Liver (tissue), 9 donors: ENCODE results near the gene CEACAM1. TPM values are rescaled to one million over a fixed set of nuclear protein-coding genes. Genes with fewer than 3 reads are reported as not detected.

Experiments used
- DNase-seq: peaks from one replicate; pipeline ENCODE4 v3.0.0-alpha.2; 2017; ENCODE audit warnings: low spot score
- H3K27ac ChIP-seq, 2 donors: one replicate each; pipeline ENCODE4 v1.7.0; 2013; ENCODE audit warnings: inconsistent platforms in 2 of 2, low read length in 2 of 2, control low read depth in 1 of 2, low read depth in 1 of 2, mild to moderate bottlenecking in 1 of 2
- H3K27me3 ChIP-seq, 4 donors: one replicate each; pipeline versions ENCODE4 v1.6.1 to v1.7.0; 2013; ENCODE audit warnings: low read length in 3 of 4, inconsistent platforms in 1 of 4, mild to moderate bottlenecking in 1 of 4, moderate library complexity in 1 of 4; ENCODE audit not compliant: control insufficient read depth in 4 of 4, insufficient read depth in 4 of 4
- H3K36me3 ChIP-seq, 4 donors: one replicate each; pipeline versions ENCODE4 v1.6.1 to v1.7.0; 2013; ENCODE audit warnings: low read length in 3 of 4, mild to moderate bottlenecking in 3 of 4, low read depth in 1 of 4, moderate library complexity in 1 of 4; ENCODE audit not compliant: control insufficient read depth in 4 of 4, insufficient read depth in 3 of 4
- H3K4me1 ChIP-seq, 4 donors: one replicate each; pipeline versions ENCODE4 v1.6.1 to v1.7.0; 2013; ENCODE audit warnings: low read length in 3 of 4, mild to moderate bottlenecking in 3 of 4, moderate library complexity in 1 of 4; ENCODE audit not compliant: control insufficient read depth in 4 of 4, insufficient read depth in 4 of 4
- H3K4me3 ChIP-seq, 3 donors: one replicate each; pipeline versions ENCODE4 v1.6.1 to v1.7.0; 2013; ENCODE audit warnings: low read length in 3 of 3, control low read depth in 1 of 3, low read depth in 1 of 3, mild to moderate bottlenecking in 1 of 3
- H3K9ac ChIP-seq, 2 donors: one replicate each; pipeline ENCODE4 v1.7.0; 2013; ENCODE audit warnings: low read length in 2 of 2, mild to moderate bottlenecking in 2 of 2, moderate library complexity in 2 of 2, control low read depth in 1 of 2, low read depth in 1 of 2
- H3K9me3 ChIP-seq, 4 donors: one replicate each; pipeline versions ENCODE4 v1.6.1 to v1.7.0; 2013; ENCODE audit warnings: low read length in 3 of 4; ENCODE audit not compliant: control insufficient read depth in 4 of 4
- ATF3 ChIP-seq: IDR thresholded peaks from 2 replicates; pipeline ENCODE4 v1.6.1; 2016; ENCODE audit warnings: antibody characterized with exemption
- CTCF ChIP-seq: fragments of 150-350 bp; IDR thresholded peaks from 2 replicates; pipeline ENCODE4 v1.5.1; 2017; ENCODE audit warnings: improper control_type of control experiment, low read depth, low read length; ENCODE audit not compliant: missing input control
- EGR1 ChIP-seq, 2 donors: IDR thresholded peaks; 2 replicates each; pipeline ENCODE4 v1.6.1; 2016 to 2018; ENCODE audit warnings: antibody characterized with exemption in 2 of 2, low read depth in 2 of 2
- FOXA1 ChIP-seq: IDR thresholded peaks from 2 replicates; pipeline ENCODE4 v1.6.1; 2016; ENCODE audit warnings: antibody characterized with exemption
- FOXA2 ChIP-seq: IDR thresholded peaks from 2 replicates; pipeline ENCODE4 v1.6.1; 2016; ENCODE audit warnings: antibody characterized with exemption
- GABPA ChIP-seq, 2 donors: IDR thresholded peaks in 1 of 2; conservative IDR thresholded peaks in 1 of 2; 2 replicates each; pipeline ENCODE4 v1.6.1; 2016; ENCODE audit warnings: antibody characterized with exemption in 2 of 2, mild to moderate bottlenecking in 1 of 2, moderate library complexity in 1 of 2
- HNF4A ChIP-seq, 2 donors: conservative IDR thresholded peaks; 2 replicates each; pipeline ENCODE4 v1.6.1; 2016; ENCODE audit warnings: antibody characterized with exemption in 2 of 2, mild to moderate bottlenecking in 2 of 2
- HNF4G ChIP-seq: IDR thresholded peaks from 2 replicates; pipeline ENCODE4 v1.6.1; 2016; ENCODE audit warnings: antibody characterized with exemption
- JUND ChIP-seq, 2 donors: IDR thresholded peaks; 2 replicates each; pipeline ENCODE4 v1.6.1; 2016; ENCODE audit warnings: antibody characterized with exemption in 2 of 2
- MAX ChIP-seq: IDR thresholded peaks from 2 replicates; pipeline ENCODE4 v1.6.1; 2016; ENCODE audit warnings: antibody characterized with exemption
- NR2F2 ChIP-seq: IDR thresholded peaks from 2 replicates; pipeline ENCODE4 v1.6.1; 2016; ENCODE audit warnings: antibody characterized with exemption
- RAD21 ChIP-seq, 2 donors: IDR thresholded peaks; 2 replicates each; pipeline ENCODE4 v1.6.1; 2016; ENCODE audit warnings: antibody characterized with exemption in 2 of 2, mild to moderate bottlenecking in 2 of 2
- REST ChIP-seq: IDR thresholded peaks from 2 replicates; pipeline ENCODE4 v1.6.1; 2016; ENCODE audit warnings: antibody characterized with exemption, mild to moderate bottlenecking
- RXRA ChIP-seq, 2 donors: IDR thresholded peaks; 2 replicates each; pipeline ENCODE4 v1.6.1; 2017 to 2018; ENCODE audit warnings: antibody characterized with exemption in 2 of 2, mild to moderate bottlenecking in 1 of 2
- TAF1 ChIP-seq: conservative IDR thresholded peaks from 2 replicates; pipeline ENCODE4 v1.6.1; 2016; ENCODE audit warnings: antibody characterized with exemption, mild to moderate bottlenecking
- ZBTB33 ChIP-seq: IDR thresholded peaks from 2 replicates; pipeline ENCODE4 v1.6.1; 2016; ENCODE audit warnings: antibody characterized with exemption
- WGBS: extraction: QIAGEN DNeasy Blood & Tissue Kit; methylation state at CpG from one replicate; pipeline ENCODE4 v1.1.7; 2013; 5-methylcytosine and 5-hydroxymethylcytosine counted together
- polyA plus RNA-seq, 2 donors: library from polyadenylated mRNA; stranded (reverse) in 1 of 2; unstranded in 1 of 2; fragments of 200-250 nt in 1 of 2; fragments of >200 nt in 1 of 2; fragmentation: Nextera tagmentation in 1 of 2; extraction: Ambion mirVana in 1 of 2; gene quantifications; one replicate each; pipeline versions ENCODE4 v1.2.1 to v1.2.3, GENCODE V29; 2013 to 2015
- total RNA-seq, 2 donors: library from RNA; depleted of rRNA; stranded (reverse); fragments of >200 nt; gene quantifications; one replicate each; pipeline ENCODE4 v1.2.3, GENCODE V29; 2014
- donor health status: healthy.
- donor health status: healthy.
- donor health status: healthy.
- donor health status: healthy.
- donor health status: healthy.

Gene CEACAM1
- total and polyA plus RNA-seq, 4 donors, result 8.3 to 36.7 (median 26.8) TPM

GRCh38 chr19:42555801-42556200 lies 27.5 kb upstream of the CEACAM1 start (continued):
- TF ChIP-seq RXRA (IDR thresholded peaks at IDR 0.05) (no peak), RAD21 (IDR thresholded peaks at IDR 0.05) (no peak)

- Histone ChIP-seq H3K27me3 (no peaks in the 10 kb centered on the region), H3K36me3 (no peaks in the 10 kb centered on the region), H3K27ac (no peak overlapping the region), H3K9me3 (no peaks in the 10 kb centered on the region), H3K4me1 (peaks cover 0 to 5% (median 0%) of the 10 kb centered on the region in 4 donors), H3K9ac (no peak overlapping the region), H3K4me3 (no peak overlapping the region)
- DNase-seq, result no peak
- 60% methylated on average over 5 of the region's 5 CpGs for WGBS
- no peak for TF ChIP-seq HNF4G
Observed at GRCh38 chr19:42555317-42555716, 27.0 kb upstream of the CEACAM1 start.

GRCh38 chr19:42554046-42554575 lies 25.8 kb upstream of the CEACAM1 start:
- Histone ChIP-seq H3K9ac (no peak overlapping the region), H3K27me3 (no peaks in the 10 kb centered on the region), H3K9me3 (no peaks in the 10 kb centered on the region), H3K36me3 (no peaks in the 10 kb centered on the region), H3K4me1 (peaks cover 0 to 5% (median 0%) of the 10 kb centered on the region in 4 donors), H3K4me3 (no peak overlapping the region), H3K27ac (no peak overlapping the region)
- WGBS, result 91% methylated on average over 3 of the region's 3 CpGs
- TF ChIP-seq FOXA1 (no peak), MAX (no peak), RXRA (IDR thresholded peaks at IDR 0.05) (no peak), HNF4G (no peak), FOXA2 (no peak), GABPA (IDR thresholded peaks at IDR 0.05 in 1 of 2, conservative IDR thresholded peaks at IDR 0.05 in 1 of 2) (no peak), ATF3 (no peak), RAD21 (IDR thresholded peaks at IDR 0.05) (no peak), REST (no peak), JUND (IDR thresholded peaks at IDR 0.05) (no peak), ZBTB33 (no peak), TAF1 (no peak), CTCF (no peak), NR2F2 (no peak), EGR1 (IDR thresholded peaks at IDR 0.05; ENCODE audit: low read depth in 2 of 2) (no peak), HNF4A (conservative IDR thresholded peaks at IDR 0.05) (no peak)
- no peak for DNase-seq
